Measurements from ENCODE around the gene FBLN2. TPM values are rescaled to one million over a fixed set of nuclear protein-coding genes. Genes with fewer than 3 reads are reported as not detected.

Gene FBLN2
- total RNA-seq, 2 donors from 2014 or later = not detected

- ATAC-seq = no peak
- no peaks in the 10 kb centered on the region for H3K36me3 Mint-ChIP-seq
- no peaks in the 10 kb centered on the region for H3K9me3 Mint-ChIP-seq
- no peak overlapping the region for H3K27ac Mint-ChIP-seq
- no peak for DNase-seq (ENCODE audit: low spot score in 2 of 2)
These were observed 44.7 kb downstream of the FBLN2 start for GRCh38 chr3:13593615-13594014.

DNA sequence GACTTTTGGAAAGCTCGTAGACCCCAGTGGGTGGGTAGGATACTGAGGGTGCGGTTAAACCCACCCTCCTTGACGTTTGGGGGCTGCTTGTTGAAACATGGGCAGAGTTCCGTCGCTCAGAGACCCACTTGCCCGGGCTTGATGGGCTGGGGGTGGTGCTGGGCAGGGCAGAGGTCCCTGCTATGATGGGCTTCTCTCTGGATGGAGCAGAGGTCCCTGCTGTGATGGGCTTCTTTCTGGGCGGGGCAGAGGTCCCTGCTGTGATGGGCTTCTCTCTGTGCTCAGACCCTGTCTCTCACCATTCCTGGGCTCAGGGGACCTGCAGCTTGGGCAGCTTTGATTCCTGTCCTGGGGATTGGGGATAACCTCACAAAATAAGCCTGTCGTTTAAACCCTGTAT lies 45.2 kb downstream of the FBLN2 start:
- Mint-ChIP-seq H3K36me3 (no peaks in the 10 kb centered on the region), H3K9me3 (no peaks in the 10 kb centered on the region), H3K27ac (no peak overlapping the region)
- ATAC-seq (no peak), DNase-seq (ENCODE audit: low spot score in 2 of 2) (no peak)

- H3K9me3 Mint-ChIP-seq = no peaks in the 10 kb centered on the region
- no peak overlapping the region for H3K27ac Mint-ChIP-seq
- ATAC-seq (no peak), DNase-seq (ENCODE audit: low spot score in 2 of 2) (no peak)
- no peaks in the 10 kb centered on the region for H3K36me3 Mint-ChIP-seq
These were observed 46.1 kb downstream of the FBLN2 start for GRCh38 chr3:13594991-13595421.

DNA sequence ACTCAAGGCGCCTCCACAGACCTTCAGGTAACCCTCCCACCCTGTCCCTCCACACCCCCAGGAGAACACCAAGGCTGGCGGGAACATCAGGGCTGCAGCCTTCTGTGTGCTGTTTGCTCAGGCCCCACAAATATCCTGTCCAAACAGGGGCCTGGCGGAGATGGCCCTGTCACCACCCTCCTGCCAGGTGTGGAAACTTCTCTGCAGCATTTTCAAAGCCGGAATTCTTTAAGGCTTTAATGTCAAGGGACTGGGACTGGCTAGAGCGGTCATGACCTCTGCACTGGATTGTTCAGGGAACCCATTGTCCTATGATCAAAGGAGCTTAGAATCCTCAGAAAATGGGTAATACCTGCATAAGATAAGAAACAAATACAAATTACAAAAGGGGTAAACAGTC lies 46.6 kb downstream of the FBLN2 start:
- no peak for DNase-seq (ENCODE audit: low spot score in 2 of 2)
- no peaks in the 10 kb centered on the region for H3K9me3 Mint-ChIP-seq
- no peak for ATAC-seq
- no peak overlapping the region for H3K27ac Mint-ChIP-seq
- H3K36me3 Mint-ChIP-seq = no peaks in the 10 kb centered on the region

DNA sequence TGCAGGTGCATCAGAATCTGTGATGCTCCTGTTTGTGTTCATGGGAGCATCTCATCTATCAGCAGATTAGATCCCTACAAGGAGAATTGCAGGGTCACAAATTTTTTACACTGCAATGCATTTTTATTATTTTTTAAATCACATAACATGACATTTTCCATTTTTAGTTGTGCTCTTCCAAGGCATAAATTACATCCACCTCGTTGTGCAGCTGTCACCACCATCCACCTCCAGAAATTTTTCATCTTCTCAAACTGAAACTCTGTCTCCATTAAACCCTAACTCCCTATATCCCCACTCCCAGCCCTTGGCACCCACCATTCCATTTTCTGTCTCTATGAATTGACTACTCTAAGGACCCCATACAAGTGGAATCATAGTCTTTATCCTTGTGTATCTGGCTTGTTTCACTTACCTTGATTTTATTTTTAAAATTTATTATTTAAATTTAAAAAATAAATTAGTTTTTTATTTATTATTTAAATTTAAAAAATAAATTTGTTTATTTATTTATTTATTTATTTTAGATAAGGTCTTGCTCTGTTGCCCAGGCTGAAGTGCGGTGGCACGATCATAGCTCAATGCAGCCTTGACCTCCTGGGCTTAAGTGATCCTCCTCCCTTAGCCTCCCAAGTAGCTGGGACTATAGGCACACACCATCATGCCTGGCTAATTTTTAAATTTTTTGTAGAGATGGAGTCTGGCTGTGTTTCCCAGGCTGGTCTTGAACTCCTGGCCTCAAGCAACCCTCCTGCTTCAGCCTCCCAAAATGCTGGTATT lies 47.7 kb downstream of the FBLN2 start:
- ATAC-seq = no peak

DNA sequence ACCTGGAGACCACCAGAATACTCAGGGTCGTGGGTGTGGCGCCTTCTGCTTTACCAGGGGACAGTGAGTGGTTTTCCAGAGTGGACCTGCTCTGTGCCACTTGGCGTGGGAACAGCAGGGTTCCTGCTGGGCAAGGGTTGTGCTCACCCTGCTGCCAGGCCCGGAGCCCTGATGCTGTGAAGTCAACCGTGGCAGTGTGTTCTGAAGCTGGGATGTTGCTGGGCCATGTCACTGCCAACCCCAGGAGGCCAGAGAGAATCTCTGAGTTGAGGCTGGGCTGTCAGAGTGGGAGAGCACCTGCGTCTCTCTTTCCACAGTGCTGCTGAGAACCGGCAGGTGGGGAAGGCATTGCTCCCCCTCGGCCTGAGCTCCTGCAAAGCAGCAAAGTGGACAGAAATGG lies 48.7 kb downstream of the FBLN2 start:
- H3K36me3 Mint-ChIP-seq = no peaks in the 10 kb centered on the region
- no peak for ATAC-seq

More for the DNA sequence above, 47.7 kb downstream of the FBLN2 start:
- H3K27ac Mint-ChIP-seq = no peak overlapping the region
- H3K9me3 Mint-ChIP-seq = no peaks in the 10 kb centered on the region
- no peaks in the 10 kb centered on the region for H3K36me3 Mint-ChIP-seq
- no peak for DNase-seq (ENCODE audit: low spot score in 2 of 2)

DNA sequence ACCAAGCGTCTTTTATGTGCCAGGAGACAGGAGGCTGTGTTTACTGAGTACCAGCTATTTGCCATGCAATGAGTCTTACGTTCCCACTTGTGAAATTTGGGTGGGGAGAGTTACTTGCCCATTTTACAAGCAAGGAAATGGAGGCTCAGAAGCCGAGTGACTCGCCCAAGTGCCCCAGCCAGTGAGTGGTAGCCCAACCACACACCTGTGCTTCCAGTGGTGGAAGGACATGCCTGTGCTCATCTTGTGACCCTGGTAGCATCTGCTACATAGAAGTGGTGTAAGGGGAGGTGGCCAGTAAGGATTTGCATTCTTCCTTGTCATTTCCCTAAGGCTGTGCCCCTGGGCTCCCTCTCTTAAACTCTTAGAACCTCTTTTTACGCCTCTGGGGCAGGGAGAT lies 49.3 kb downstream of the FBLN2 start:
- peak overlapping the region in 1 of 2 donors; percentile 37 for H3K27ac Mint-ChIP-seq
- ATAC-seq (no peak), DNase-seq (ENCODE audit: low spot score in 2 of 2) (no peak)
- H3K9me3 Mint-ChIP-seq = no peaks in the 10 kb centered on the region
- no peaks in the 10 kb centered on the region for H3K36me3 Mint-ChIP-seq

More for the DNA sequence above, 48.7 kb downstream of the FBLN2 start:
- Mint-ChIP-seq H3K27ac (no peak overlapping the region), H3K9me3 (no peaks in the 10 kb centered on the region)
- DNase-seq (ENCODE audit: low spot score in 2 of 2) = no peak

DNA sequence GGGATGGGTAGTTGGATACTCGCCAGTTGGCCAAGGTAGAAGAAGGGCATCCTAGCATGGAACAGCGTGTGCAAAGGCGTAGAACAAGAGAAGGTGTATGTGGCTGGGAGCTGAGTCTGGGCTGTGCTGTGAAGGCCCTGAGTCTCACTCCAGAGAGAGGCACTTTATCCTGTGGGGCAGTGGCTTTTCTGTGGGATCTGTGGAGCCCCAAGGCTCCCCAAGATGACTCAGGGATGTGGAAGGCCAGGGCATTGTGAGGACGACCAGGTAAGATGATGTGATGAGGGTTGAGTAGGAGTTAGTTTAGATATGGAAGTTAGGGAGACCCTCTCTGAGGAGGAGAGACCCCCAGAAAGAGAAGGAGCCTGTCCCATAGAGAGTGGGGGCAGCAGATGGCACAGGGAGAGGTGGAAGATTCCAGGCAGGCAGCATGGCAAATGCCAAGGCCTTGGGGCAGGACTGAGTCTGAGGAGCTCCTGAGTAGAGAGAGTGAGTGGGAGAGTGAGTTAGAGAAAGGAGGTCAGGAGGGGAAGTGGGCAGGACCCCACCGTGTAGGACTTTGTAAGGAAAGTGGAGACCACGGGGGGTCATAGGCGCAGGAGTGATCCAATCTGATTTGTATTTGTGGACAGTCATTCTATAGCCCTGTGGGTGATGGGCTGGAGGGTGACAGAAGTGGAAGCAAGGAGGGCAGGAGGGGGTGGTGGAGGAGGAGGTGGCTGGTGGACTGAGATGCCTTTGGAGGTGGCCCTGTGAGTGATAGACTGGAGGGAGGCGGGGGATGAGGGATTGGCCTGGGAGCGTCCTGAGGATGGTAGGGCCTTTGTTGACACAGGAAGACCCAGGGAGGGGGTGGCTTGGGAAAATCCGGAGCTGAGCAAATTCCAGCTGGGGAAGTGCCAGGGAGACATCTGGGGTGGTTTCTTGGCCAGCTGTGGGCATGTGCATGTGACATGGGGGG lies 50.3 kb downstream of the FBLN2 start:
- ATAC-seq (no peak), DNase-seq (ENCODE audit: low spot score in 2 of 2) (no peak)
- Mint-ChIP-seq H3K36me3 (no peaks in the 10 kb centered on the region), H3K27ac (no peak overlapping the region), H3K9me3 (no peaks in the 10 kb centered on the region)

DNA sequence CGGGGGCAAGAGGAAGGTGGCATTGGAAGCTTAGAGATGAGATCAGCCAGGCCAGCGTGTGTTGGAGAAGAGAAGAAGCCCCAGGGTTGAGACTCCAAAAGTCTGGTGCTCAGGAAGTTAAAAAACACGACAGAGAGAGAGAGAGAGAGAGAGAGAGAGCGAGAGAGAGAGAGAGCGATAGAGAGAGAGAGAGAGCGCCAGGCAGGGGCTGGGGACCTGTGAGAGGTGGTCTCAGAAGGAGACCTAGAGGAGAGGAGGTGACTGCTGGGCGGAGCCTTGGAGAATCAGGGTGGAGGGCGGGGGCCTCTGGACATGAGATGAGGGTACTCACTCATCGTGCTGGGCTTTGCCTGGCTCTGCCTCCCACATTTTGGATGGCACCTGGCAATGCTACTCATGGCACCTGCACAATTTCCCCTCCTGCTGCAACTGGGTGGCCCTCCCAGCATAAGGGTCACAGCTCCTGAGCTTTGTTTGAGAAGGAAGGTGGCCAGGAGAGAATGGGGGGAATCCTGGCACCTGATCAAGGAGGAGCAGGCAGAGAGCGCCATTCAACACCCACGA lies 51.0 kb downstream of the FBLN2 start:
- no peak for DNase-seq (ENCODE audit: low spot score in 2 of 2)
- no peak for ATAC-seq
- no peak overlapping the region for H3K27ac Mint-ChIP-seq
- H3K9me3 Mint-ChIP-seq = no peaks in the 10 kb centered on the region
- H3K36me3 Mint-ChIP-seq = no peaks in the 10 kb centered on the region

DNA sequence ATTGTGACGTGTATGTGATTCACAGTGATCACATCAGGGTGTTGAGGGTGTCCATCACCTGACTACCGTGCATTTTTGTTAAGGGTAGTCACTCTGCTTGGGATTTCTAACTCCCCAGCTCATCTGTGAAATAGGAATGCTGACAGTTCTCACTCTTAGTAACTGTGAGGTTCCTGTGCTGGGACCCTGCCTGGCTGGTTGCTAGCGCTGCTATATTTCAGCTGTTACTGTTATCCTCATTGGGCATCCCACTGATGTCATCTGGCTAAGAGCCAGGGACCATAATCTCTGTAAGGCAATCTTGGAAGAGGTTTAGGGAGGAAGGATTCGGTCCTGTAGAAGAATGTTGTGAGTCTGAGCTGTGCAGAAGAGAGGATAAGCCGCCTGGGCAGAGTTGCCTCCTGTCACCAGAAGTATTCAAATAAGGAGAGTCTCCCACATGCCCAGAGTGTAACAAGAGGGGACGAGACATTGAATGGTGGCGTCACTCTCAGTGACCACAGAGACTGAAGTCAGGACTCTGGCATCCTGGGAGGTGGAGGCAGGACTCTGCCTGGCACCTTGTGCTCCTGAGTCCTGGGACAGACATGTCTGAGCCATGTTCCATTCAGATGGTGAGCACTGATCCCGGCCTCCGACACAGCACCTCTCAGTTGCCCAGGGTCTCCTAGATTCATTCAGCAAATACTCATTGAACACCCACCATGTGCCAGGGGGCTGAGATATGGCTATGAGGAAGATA lies 52.2 kb downstream of the FBLN2 start:
- Mint-ChIP-seq H3K9me3 (no peaks in the 10 kb centered on the region), H3K36me3 (no peaks in the 10 kb centered on the region), H3K27ac (no peak overlapping the region)
- DNase-seq (ENCODE audit: low spot score in 2 of 2) (no peak), ATAC-seq (no peak)

GRCh38 chr3:13601692-13602080 lies 52.8 kb downstream of the FBLN2 start:
- DNase-seq (ENCODE audit: low spot score in 2 of 2) (no peak), ATAC-seq (no peak)
- no peak overlapping the region for H3K27ac Mint-ChIP-seq
- no peaks in the 10 kb centered on the region for H3K9me3 Mint-ChIP-seq
- H3K36me3 Mint-ChIP-seq = no peaks in the 10 kb centered on the region

DNA sequence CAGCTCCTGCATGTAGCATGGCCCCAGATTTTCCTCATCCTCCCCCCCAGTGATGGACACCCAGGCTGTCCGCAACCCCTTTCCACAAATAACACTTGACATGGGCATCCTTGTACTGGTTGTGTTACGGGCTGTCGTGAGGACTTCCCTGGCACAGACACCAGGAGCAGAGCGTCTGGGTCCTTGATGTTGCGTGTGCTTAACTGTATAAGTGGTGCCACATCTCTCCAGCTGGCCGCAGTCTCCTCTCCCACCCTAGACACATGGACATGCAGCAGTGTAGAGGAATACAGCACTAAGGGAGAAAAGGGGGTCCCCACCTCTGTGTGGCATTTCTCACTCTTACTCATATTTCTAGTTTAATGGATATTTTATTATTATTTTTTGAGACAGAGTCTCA lies 56.6 kb downstream of the FBLN2 start:
- H3K27ac Mint-ChIP-seq = no peak overlapping the region
- no peak for ATAC-seq
- H3K9me3 Mint-ChIP-seq = no peaks in the 10 kb centered on the region

DNA sequence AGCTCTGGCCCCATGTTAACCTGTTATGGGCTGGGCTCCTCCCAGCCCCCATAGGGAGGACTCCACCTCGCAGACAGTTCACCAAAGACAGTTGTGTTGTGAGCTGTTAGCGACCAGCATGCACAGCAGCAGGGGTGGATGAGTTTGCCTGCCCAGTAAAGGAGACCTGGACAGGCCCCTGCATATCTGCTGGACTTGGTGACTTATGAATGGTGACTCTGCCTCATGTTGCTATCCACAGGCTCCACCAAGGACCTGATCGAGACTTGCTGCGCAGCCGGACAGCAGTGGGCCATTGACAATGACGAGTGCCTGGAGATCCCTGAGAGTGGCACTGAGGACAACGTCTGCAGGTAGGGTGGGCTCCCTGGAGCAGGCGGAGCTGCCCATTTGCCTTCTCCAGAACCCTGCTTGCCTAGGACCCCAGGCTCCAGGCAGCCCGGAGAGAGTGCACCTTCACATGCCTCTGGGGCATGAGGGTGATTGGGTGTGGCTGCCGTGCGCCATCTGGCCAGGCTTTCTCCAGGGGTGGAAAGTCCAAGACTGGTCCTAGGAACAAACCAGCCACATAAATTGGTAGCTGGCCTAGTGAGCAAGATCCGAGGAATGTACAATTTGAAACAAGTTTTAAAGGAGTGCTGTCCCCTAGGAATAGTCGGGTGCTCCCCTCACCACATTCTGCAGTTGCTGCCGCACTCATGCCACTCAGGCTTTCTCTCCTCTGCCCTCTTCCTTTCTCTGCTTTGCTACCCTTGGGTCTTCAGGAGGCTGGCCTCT lies 59.1 kb downstream of the FBLN2 start:
- DNase-seq (ENCODE audit: low spot score in 2 of 2) = no peak
- H3K36me3 Mint-ChIP-seq = no peaks in the 10 kb centered on the region
- H3K27ac Mint-ChIP-seq = no peak overlapping the region
- no peaks in the 10 kb centered on the region for H3K9me3 Mint-ChIP-seq
- no peak for ATAC-seq

More for the DNA sequence above, 56.6 kb downstream of the FBLN2 start:
- no peak for DNase-seq (ENCODE audit: low spot score in 2 of 2)
- H3K36me3 Mint-ChIP-seq = no peaks in the 10 kb centered on the region

GRCh38 chr3:13608969-13609725 lies 60.2 kb downstream of the FBLN2 start:
- Mint-ChIP-seq H3K27ac (no peak overlapping the region), H3K9me3 (no peaks in the 10 kb centered on the region), H3K36me3 (no peaks in the 10 kb centered on the region)
- no peak for DNase-seq (ENCODE audit: low spot score in 2 of 2)
- ATAC-seq = no peak

DNA sequence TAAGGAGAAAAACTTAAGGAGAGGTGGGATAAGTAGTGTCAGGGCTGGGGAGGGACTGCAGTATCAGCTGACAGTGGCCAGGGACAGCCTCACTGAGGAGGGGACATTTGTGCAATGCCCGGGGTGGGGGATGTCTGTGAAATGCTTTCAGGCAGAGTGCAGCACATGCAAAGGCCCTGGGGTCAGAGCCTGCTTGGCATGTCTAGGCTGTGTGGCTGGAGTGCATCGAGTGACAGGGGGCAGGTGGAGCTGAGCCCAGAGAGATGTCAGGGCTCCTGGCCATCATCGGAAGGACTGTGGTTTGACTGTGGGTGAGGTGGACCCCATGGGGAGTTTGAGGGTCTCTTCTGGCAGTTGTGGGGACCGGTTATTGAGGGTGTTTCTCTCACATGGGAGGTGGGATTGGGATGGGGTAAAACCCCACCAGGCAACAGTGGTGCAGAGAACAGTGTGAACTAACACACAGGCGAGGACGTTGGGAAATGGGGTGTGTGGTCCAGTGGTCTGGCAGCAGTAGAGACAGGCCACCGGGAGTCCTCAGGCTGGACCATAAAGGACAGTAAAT lies 61.2 kb downstream of the FBLN2 start:
- peaks cover 0 to 6% of the 10 kb centered on the region in 2 donors for H3K9me3 Mint-ChIP-seq
- ATAC-seq = no peak
- no peak for DNase-seq (ENCODE audit: low spot score in 2 of 2)
- peak overlapping the region in 1 of 2 donors; percentile 87 for H3K27ac Mint-ChIP-seq
- H3K36me3 Mint-ChIP-seq = no peaks in the 10 kb centered on the region
